GM19193 (cell line): ENCODE measurements around the gene ICAM4.

Experiments used
- POLR2A ChIP-seq: IDR thresholded peaks from 4 replicates; pipeline ENCODE4 v1.6.1; 2011; ENCODE audit not compliant: insufficient read depth, insufficient read length; ENCODE audit errors: extremely low read depth

ICAM4 gene

DNA sequence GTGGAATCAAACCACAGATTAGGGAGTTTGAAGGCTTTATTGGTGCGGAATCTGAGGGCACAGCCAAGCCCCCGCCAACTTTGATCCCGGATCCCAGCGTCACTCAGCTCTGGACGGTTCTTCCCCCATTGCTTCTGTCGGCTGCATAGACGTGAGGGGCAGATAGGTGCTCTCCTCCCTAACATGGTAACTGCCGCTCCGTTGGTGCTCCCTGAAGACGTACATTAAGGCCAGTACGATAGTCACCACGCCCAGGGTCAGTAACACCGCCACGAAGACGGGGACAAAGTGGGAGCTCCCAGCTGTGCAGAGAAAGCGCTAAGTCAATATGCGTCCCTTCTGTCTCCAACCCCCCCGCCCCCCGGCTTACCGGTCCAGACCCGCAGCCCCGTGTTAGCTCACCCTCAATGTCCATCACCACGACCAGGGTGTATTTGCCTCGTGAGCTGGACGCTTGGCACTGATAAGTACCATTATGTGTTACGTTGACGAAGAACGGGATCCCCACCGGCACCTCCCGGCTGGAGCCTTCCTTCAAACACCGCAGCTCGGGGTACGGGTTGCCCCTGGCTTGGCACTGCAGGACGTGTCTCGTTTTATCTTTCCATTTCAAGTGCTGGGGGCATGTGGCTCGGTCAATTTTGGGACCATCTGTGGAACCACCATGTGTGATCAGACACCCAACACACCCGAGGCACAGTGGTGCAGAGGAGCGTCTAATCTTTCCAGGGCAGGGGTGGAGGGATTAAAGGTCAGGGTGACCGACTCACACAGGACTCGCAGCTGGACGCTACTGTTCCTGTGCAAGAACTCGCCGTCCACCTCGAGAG is 47.2 kb downstream of the ICAM4 start:
- TF ChIP-seq POLR2A, result no peak

DNA sequence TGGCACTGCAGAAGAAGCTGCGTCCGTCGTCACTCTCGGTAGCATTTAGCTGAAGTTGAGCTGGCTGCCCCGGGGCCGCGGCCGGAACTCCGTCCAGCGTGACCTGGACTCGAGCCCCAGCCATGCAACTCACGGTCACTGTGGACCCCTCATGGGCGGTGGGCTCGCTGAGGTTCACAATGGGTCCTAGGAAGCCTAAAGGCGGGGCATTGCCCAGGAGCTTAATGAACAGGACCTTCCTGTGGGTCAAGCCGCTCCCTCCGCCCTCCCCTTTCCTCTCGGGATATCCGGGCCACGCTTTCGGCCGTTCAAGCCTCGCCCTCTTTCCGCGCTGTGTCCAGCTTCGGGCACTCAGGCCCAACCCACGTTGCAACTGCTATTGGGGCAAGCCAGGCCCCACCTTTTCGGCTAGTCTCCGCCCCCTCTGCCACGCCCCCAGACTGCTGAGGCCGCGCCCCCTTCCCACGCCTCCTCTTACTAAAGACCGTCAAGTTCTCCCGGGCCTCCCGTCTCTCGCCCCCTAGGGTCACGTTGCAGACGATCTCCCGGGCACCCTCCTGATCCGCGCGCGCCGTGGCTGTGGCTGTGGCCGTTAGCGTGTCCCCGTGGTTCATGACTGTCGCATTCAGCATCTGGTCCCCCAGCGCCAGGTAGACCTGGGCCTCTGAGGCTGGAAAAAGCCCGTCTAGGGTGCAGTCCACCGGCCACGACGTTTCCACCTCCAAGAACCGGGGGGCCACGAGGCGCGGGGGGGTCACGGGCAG is 48.0 kb downstream of the ICAM4 start:
- TF ChIP-seq POLR2A, result no peak

GRCh38 chr19:10335352-10335985 is 48.7 kb downstream of the ICAM4 start:
- TF ChIP-seq POLR2A, result no peak
